Measurements from ENCODE around the gene KMT5B. TPM values are rescaled to one million over a fixed set of nuclear protein-coding genes. Genes with fewer than 3 reads are reported as not detected.

The KMT5B gene
- total and polyA plus RNA-seq, 2 donors (not counting 1 experiment from before 2014, with no cell fraction given) = 13.4 to 77.8 TPM

- no peak overlapping the region for H3K4me3 ChIP-seq (ENCODE audit: control extremely low read depth in 1 of 5, extremely low read depth in 1 of 5, insufficient read depth in 1 of 5, low read depth in 2 of 5, low read length in 4 of 5)
- no peak overlapping the region for H3K9ac ChIP-seq (ENCODE audit: low read length)
- no peaks in the 10 kb centered on the region for H3K9me3 ChIP-seq (ENCODE audit: control extremely low read depth in 1 of 3, control insufficient read depth in 2 of 3, insufficient read depth in 1 of 3, low read length in 2 of 3)
- no peak overlapping the region for H3K4me2 ChIP-seq (replicated peaks; ENCODE audit: low read depth, low read length, poor library complexity, severe bottlenecking)
- ATAC-seq (ENCODE audit: low read depth) (no peak), DNase-seq (no peak)
- POLR2A ChIA-PET = no interaction called here
- H2AFZ ChIP-seq (ENCODE audit: insufficient read depth, low read depth, low read length, poor library complexity, severe bottlenecking) = no peak overlapping the region
- 100% methylated on average over 3 of the region's 4 CpGs for WGBS (ENCODE audit: insufficient coverage)
- H3K4me3 Mint-ChIP-seq = no peak overlapping the region
- H3K27me3 ChIP-seq (replicated peaks in 1 of 4; ENCODE audit: control extremely low read depth in 1 of 4, control insufficient read depth in 3 of 4, insufficient read depth in 4 of 4, low read length in 3 of 4) = no peaks in the 10 kb centered on the region
- no peaks in the 10 kb centered on the region for H3K27me3 Mint-ChIP-seq
- H3K4me1 ChIP-seq (ENCODE audit: control insufficient read depth in 2 of 2, insufficient read depth in 2 of 2, low read length in 2 of 2) = no peaks in the 10 kb centered on the region
- peaks cover 14 to 75% of the 10 kb centered on the region in 2 experiments for H3K36me3 ChIP-seq (replicated peaks in 1 of 2; ENCODE audit: control extremely low read depth in 1 of 2, control insufficient read depth in 1 of 2, extremely low read depth in 1 of 2, insufficient read depth in 2 of 2, low read length in 1 of 2)
- intact Hi-C loops (cut with micrococcal nuclease) = no loop called here
- H3K4me1 Mint-ChIP-seq = no peaks in the 10 kb centered on the region
- H3K9me3 Mint-ChIP-seq (ENCODE audit: insufficient read depth) = no peaks in the 10 kb centered on the region
- H3K27ac ChIP-seq (ENCODE audit: low read length in 2 of 2) = no peak overlapping the region
- no peak overlapping the region for H3K27ac Mint-ChIP-seq
- H3K79me2 ChIP-seq (ENCODE audit: control insufficient read depth, insufficient read depth, low read length) = no peaks in the 10 kb centered on the region
- H4K20me1 ChIP-seq (ENCODE audit: control insufficient read depth, insufficient read depth, low read length, poor library complexity, severe bottlenecking) = no peaks in the 10 kb centered on the region
- CTCF ChIA-PET = no interaction called here
- TF ChIP-seq CTCF (IDR thresholded peaks at IDR 0.05) = no peak
- TF ChIP-seq EZH2 (IDR thresholded peaks at IDR 0.05; ENCODE audit: borderline replicate concordance, insufficient read depth, low read depth, low read length, poor library complexity, severe bottlenecking) = no peak
These were observed 39.2 kb downstream of the KMT5B start for GRCh38 chr11:68173926-68174325.

DNA sequence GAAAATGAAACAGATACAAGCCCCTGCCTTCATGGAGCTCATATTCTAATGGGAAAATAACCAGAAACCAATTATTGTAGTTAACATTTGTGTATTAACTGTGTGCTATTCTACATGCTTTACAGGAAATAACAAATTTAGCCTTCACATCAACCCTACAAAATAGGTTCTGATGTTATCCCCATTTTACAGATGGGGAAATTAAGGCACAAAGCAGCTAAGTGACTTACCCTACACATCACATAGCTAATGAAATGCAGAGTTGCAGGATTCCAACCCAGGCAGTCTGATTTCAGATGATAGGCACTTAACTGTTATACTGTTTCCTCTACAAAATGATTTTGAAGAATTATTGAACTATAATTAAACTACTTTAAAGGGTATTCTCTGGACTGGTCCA is 43.7 kb downstream of the KMT5B start:
- Mint-ChIP-seq H3K4me1 (no peaks in the 10 kb centered on the region), H3K9me3 (ENCODE audit: insufficient read depth) (no peaks in the 10 kb centered on the region), H3K4me3 (no peak overlapping the region), H3K27me3 (no peaks in the 10 kb centered on the region), H3K27ac (no peak overlapping the region)
- H4K20me1 ChIP-seq (ENCODE audit: control insufficient read depth, insufficient read depth, low read length, poor library complexity, severe bottlenecking) = no peaks in the 10 kb centered on the region
- H3K4me3 ChIP-seq (ENCODE audit: control extremely low read depth in 1 of 5, extremely low read depth in 1 of 5, insufficient read depth in 1 of 5, low read depth in 2 of 5, low read length in 4 of 5) = no peak overlapping the region
- no peak for TF ChIP-seq EZH2 (IDR thresholded peaks at IDR 0.05; ENCODE audit: borderline replicate concordance, insufficient read depth, low read depth, low read length, poor library complexity, severe bottlenecking)
- ATAC-seq (ENCODE audit: low read depth) = no peak
- H2AFZ ChIP-seq (ENCODE audit: insufficient read depth, low read depth, low read length, poor library complexity, severe bottlenecking) = no peak overlapping the region
- no peak for DNase-seq
- H3K4me2 ChIP-seq (replicated peaks; ENCODE audit: low read depth, low read length, poor library complexity, severe bottlenecking) = no peak overlapping the region
- no peak overlapping the region for H3K27ac ChIP-seq (ENCODE audit: low read length in 2 of 2)
- intact Hi-C loops (cut with micrococcal nuclease) = no loop called here
- H3K79me2 ChIP-seq (ENCODE audit: control insufficient read depth, insufficient read depth, low read length) = no peaks in the 10 kb centered on the region
- no peaks in the 10 kb centered on the region for H3K9me3 ChIP-seq (ENCODE audit: control extremely low read depth in 1 of 3, control insufficient read depth in 2 of 3, insufficient read depth in 1 of 3, low read length in 2 of 3)
- no peaks in the 10 kb centered on the region for H3K27me3 ChIP-seq (replicated peaks in 1 of 4; ENCODE audit: control extremely low read depth in 1 of 4, control insufficient read depth in 3 of 4, insufficient read depth in 4 of 4, low read length in 3 of 4)
- CTCF ChIA-PET = interaction anchor here (0.6 to 1.3 kb wide), 2 partner anchors 9 to 40 kb away, joined by 3 to 4 read pairs; no protein-coding TSS in a partner anchor
- H3K36me3 ChIP-seq (replicated peaks in 1 of 2; ENCODE audit: control extremely low read depth in 1 of 2, control insufficient read depth in 1 of 2, extremely low read depth in 1 of 2, insufficient read depth in 2 of 2, low read length in 1 of 2) = peaks cover 13 to 93% of the 10 kb centered on the region in 2 experiments
- H3K9ac ChIP-seq (ENCODE audit: low read length) = no peak overlapping the region
- H3K4me1 ChIP-seq (ENCODE audit: control insufficient read depth in 2 of 2, insufficient read depth in 2 of 2, low read length in 2 of 2) = no peaks in the 10 kb centered on the region
- POLR2A ChIA-PET = no interaction called here

All from B cell (primary cell).